Lower leg skin (tissue), 3 donors: ENCODE data around the gene NDUFB8.

Source experiments
- CTCF ChIP-seq, 3 donors: fragments of 450-650 bp; IDR thresholded peaks; one replicate each; pipeline ENCODE4 v1.5.1; 2016; ENCODE audit warnings: antibody characterized with exemption in 3 of 3, mild to moderate bottlenecking in 3 of 3, moderate library complexity in 2 of 3
- POLR2A ChIP-seq, 2 donors: fragments of 450-650 bp; IDR thresholded peaks; one replicate each; pipeline ENCODE4 v1.6.1; 2016 to 2017; ENCODE audit warnings: antibody characterized with exemption in 2 of 2, mild to moderate bottlenecking in 1 of 2, moderate library complexity in 1 of 2

GRCh38 chr10:100479037-100479436 is 50.6 kb downstream of the NDUFB8 start:
- TF ChIP-seq CTCF (IDR thresholded peaks at IDR 0.05) (no peak), POLR2A (IDR thresholded peaks at IDR 0.05) (no peak)
